Umbilical cord (tissue), 2 donors: ENCODE measurements around the gene DUSP8. TPM values are rescaled to one million over a fixed set of nuclear protein-coding genes. Genes with fewer than 3 reads are reported as not detected.

Experiments used
- DNase-seq: peaks from one replicate; pipeline ENCODE4 v3.0.0-alpha.2; 2015; ENCODE audit warnings: low spot score
- total RNA-seq: library from RNA; depleted of rRNA; stranded (reverse); fragments of >200 nt; gene quantifications from one replicate; pipeline ENCODE4 v1.2.3, GENCODE V29; 2014; ENCODE audit warnings: low replicate concordance; ENCODE audit not compliant: insufficient read depth

DUSP8 gene
- total RNA-seq, 1 donor from 2014 or later = 2.4 TPM

GRCh38 chr11:1554981-1555712 lies 16.9 kb downstream of the DUSP8 start:
- no peak for DNase-seq

GRCh38 chr11:1553808-1554594 lies 18.1 kb downstream of the DUSP8 start:
- no peak for DNase-seq

DNA sequence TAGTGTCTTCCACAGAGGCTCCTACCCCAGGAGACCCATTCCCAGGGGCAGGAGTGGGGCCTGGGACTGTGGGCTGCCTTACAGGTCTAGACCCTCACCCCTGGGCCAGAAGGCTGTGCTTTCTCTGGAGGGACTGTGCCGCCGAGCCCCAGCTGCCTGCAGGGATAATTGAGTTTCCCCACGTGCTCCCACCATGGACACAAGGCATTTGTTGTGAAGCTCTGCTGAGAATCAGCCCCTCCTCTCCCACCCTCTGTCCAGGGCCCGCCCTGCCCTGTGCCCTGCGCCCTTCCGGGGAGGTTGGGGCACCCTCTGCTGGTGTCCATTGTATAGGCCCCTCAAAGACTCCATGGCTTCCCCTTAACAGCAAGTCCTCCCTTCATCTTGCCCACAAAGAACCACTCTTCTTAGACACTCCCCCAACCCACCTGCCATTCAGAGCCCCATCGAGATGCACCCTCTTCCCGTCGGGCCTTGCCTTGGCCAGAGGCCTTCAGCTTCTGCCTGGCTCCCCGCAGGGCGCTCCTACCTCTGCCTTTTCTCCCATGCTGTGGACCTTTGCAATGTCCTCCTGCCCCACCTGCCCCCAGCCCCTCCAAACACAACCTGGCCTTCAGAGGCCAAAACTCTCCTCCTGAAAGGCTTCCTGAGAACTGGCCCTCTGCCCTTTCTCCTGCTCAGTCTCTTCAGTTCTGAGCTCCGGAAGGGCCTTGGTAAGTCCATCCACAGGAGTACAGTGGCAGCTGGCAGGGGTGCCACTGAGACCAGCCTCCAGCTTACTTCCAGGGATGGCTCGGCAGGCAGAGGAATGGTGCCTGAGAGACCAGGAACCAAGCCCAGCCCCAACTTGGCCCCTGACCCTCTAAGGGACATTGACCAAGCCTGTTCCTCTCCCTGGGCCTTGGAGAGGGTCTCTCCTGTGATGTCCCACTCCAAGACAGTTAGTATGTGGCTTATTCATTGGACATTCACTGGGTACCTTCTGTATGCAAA lies 22.4 kb downstream of the DUSP8 start:
- DNase-seq = no peak

- peak; percentile 68 for DNase-seq
Observed at GRCh38 chr11:1548221-1549070, 23.6 kb downstream of the DUSP8 start.

DNA sequence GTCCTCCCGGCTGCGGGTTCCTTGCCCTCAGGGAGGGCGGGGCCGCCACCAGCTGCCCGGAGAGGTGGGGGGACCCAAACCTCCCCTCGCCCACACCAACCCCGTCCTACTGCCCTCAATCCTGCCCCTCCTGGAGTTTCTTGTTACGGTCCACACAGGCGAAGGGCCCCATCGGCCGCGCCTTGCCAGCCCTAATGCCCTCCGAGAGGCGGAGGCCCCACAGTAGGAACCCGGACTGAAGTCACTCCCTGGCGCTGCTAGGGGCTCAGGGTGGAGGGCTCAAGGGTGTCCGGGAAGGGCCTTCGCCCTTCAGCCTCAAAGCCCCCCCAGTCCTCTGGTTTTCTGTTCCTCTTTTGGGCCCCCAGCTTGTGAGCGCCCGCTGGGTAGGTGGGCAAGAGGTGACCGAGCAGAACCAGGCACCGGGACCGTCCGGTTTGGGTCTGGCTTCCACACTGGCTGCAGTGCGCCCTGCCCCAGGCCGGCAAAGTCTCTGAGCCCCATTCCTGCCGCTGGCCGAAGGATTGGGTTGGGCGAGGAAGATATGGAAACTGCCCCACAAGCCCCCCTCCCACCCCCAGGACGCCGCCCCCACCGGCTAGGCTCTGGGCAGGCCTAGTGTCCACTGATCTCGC lies 24.5 kb downstream of the DUSP8 start:
- DNase-seq = no peak

GRCh38 chr11:1546536-1547466 lies 25.3 kb downstream of the DUSP8 start:
- peak; percentile 48 for DNase-seq

DNA sequence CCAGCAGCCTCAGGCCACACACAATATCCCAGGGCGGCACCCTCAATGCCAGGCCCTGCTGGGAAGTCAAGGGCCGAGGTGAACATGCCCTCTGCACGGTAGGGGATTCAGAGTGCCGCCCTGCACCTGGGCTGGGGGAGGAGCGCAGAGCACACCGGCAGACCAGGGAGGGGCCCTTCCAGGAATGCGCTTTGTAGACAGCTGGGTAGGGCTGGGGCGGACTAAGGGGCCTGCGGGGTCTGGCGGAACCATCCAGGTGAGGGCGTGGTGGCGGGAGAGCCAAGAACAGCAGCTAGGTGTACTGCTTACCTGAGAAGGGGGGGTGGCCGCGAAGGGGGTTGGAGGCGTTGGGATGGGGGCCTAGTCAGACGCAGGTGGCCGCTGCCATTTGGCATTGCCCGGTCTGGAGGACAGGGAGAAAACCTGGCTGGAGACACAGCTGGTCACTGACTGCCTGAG lies 26.0 kb downstream of the DUSP8 start:
- DNase-seq = no peak

- no peak for DNase-seq
Observed at GRCh38 chr11:1545432-1545831, 26.6 kb downstream of the DUSP8 start.

DNA sequence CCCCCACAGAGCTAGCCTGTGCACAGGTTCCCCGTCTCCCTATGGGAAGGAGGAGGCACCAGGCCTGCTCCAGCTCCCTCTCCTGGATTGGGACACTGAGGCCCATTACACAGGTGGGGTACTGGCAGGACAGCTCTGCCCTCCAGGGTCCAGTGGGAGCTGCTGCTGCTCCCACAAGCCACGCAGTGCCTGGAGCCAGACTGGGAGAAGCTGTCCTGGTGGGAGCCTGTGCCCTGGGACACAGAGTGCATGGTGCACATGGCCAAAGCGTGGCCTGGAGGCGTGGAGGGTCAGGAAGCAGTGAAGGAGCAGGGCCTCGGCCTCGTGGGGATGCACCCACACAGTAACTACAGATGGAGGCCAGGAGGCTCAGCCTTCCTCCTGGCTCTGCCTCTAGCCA lies 27.5 kb downstream of the DUSP8 start:
- no peak for DNase-seq

GRCh38 chr11:1543606-1544263 lies 28.3 kb downstream of the DUSP8 start:
- DNase-seq = no peak

GRCh38 chr11:1542267-1542666 lies 29.8 kb downstream of the DUSP8 start:
- no peak for DNase-seq

DNA sequence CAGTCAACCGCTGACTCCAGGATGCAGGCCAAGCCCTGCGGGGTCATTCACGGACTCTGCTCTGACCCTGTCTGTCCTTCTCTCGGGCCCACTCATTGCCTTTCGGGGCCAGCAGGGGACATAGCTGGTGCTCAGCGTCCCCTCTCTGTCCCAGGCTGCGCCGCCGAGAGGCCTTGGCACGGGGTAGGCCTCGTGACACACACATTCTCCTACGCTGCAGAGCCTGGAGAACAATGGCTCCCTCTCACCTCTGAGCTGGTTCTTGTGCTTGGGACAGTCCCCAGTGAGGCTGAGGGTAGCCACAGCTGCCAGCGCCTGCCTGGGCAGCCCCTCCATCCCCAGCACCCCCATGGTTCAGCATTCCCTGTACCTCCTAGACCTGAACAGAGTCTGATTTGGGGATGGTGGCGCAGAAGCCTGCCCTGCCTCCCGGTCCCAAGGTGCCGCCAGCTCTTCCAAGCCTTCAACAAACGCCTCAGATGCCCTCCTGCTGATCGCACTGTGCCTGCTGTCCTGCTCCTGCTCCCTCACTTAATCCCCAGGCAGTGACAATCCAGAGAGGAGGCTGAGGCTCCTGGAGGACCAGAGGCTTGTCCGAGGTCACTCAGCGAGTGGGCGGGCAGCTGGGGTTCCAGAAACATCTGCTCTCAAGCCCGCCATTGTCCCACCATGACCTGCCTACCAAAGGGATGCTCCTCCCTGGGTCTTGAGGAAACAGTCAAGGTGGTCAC lies 30.4 kb downstream of the DUSP8 start:
- DNase-seq = no peak

DNA sequence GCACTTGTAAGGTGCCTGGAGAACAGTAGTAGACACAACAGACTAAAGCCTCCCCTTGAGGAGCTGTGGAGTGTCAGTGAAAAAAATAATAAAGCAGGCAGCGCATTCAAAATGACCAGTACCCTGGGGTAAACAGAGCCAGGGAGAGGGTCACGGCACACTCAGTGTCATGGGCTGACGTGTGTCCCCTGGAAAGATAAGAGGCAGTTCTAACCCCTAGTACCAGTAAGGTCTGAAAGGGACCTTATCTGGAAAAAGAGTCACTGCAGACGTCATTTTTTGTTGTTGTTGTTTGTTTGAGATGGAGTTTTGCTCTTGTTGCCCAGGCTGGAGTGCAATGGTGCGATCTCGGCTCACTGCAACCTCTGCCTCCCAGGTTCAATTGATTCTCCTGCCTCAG lies 32.0 kb downstream of the DUSP8 start:
- no peak for DNase-seq

- DNase-seq = no peak
Observed at GRCh38 chr11:1538153-1538552, 33.9 kb downstream of the DUSP8 start.

GRCh38 chr11:1536065-1536843 lies 35.8 kb downstream of the DUSP8 start:
- DNase-seq = no peak

DNA sequence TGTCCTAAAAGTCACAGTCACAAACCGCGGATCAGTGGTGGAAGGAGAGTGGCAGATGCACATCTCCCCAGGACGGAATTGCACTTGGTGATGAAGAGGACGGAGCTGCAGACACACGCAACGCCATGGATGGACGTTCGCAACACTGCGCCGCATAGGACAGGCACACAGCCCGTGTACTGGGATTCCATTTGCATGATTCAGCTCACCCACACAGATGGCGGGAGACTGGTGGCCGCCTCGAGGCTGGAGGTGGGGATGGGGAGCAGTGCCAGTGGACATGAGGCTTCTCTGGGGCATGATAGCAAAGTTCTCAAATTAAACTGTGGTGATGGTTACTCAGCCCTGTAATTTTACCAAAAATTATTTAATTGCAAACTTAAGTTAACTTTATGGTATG lies 37.4 kb downstream of the DUSP8 start:
- no peak for DNase-seq

- no peak for DNase-seq
Observed at GRCh38 chr11:1534171-1534570, 37.9 kb downstream of the DUSP8 start.
